Activated naive CD8-positive, alpha-beta T cell treated with anti-CD3 and anti-CD28 coated beads, Interleukin-2, amount 50 U/mL, for 16 hours (primary cell): ENCODE data around the gene PICK1.

Experiments used
- DNase-seq: peaks from one replicate; pipeline ENCODE4 v3.0.0-alpha.2; 2020; ENCODE audit warnings: low read depth, low spot score

The PICK1 gene

DNA sequence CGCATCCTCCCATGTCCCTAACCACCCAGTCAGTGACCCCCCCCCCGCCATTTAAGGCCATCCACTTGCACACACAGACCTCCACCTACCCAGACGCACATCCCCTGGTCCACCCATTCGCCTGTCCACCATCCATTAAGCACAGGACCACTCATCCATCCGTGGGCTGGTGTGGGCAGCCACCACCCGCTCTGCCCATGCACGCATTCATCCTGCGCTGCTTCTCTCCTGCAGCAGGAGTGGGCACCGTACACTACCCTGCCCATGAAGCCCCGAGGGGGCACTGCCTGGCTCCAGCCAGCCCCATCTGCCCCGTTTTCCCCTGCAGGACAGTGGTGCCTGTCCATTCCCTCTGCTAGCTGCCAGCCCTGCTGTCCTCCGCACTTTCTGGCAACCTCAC is 30.7 kb downstream of the PICK1 start:
- no peak for DNase-seq

DNA sequence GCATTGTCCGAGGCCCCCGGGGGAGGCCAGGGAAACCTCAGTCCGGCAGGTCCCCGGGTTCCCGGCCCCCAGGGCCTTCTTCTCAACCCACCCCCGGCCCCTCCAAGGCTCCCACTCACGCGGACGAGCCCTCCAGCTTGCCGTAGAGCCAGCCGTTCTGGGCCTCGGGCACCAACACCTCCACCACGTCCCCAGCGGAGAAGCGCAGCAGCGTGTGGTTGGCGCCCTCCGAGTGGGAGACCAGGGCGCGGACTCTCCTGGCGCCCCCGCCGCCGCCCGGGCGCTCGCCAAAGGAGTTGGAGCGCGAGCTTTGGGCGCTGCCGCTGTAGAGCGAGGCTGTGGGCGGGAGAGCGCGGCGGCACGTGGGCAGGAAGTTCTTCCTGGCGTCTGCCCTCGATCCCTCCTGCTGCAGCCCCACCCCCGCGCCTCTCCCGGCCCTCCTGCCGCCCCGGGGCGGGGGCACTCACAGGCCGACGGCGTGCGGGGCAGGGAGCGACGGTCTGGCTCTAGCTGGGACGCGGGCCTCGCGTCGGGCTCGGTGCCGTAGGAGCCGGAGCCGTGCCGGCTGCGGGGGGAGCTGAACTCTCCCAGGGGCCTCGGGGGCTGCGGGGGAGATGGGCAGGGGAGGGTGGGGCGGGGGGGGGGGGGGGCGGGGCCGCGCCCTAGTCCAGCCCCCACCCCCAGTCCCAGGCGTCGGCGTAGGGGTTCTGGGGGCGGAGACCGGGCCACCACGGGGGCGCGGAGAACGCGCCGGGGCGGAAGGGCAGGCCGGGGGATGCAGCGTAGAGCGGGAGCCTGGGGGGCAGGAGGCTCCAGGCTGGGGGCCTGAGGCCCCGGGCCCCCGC is 31.6 kb downstream of the PICK1 start:
- no peak for DNase-seq

DNA sequence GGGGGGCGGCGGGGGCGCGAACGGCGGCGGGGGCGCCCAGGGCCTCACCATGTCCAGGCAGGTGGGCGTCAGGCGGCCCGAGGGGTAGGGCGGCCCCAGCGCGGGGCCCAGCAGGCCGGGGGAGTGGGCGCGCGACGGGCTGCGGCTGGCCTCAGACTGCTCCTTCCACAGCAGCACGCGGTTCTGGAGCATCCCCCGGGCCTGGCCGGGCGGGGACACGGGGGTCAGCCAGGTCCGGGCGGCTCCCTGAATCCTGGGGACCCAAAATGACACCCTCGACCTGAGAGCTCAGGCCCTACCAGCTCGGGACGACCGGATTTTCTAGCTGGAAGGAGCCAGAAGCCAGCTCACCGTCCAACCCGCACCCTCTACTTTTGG is 32.3 kb downstream of the PICK1 start:
- no peak for DNase-seq

DNA sequence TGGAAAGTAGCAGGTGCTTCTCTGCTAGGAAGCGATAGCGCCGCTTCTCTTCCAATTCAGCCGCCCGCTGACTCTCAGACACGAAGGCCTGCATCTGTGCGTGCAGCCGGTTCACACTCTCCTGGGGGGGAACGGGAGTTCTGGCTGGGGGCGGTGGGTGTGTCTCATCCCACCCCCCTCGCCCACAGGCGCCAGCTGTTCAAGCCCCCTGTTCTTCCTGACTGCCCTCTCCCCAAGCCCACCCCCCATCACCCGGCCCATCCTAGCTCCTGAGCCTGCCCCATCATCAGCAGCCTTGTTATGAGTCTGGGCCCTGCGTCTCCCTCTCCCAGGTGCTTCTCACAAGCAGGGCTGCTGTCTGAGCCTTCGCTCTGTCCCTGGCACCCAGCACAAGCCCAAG is 39.9 kb downstream of the PICK1 start:
- DNase-seq: no peak

DNA sequence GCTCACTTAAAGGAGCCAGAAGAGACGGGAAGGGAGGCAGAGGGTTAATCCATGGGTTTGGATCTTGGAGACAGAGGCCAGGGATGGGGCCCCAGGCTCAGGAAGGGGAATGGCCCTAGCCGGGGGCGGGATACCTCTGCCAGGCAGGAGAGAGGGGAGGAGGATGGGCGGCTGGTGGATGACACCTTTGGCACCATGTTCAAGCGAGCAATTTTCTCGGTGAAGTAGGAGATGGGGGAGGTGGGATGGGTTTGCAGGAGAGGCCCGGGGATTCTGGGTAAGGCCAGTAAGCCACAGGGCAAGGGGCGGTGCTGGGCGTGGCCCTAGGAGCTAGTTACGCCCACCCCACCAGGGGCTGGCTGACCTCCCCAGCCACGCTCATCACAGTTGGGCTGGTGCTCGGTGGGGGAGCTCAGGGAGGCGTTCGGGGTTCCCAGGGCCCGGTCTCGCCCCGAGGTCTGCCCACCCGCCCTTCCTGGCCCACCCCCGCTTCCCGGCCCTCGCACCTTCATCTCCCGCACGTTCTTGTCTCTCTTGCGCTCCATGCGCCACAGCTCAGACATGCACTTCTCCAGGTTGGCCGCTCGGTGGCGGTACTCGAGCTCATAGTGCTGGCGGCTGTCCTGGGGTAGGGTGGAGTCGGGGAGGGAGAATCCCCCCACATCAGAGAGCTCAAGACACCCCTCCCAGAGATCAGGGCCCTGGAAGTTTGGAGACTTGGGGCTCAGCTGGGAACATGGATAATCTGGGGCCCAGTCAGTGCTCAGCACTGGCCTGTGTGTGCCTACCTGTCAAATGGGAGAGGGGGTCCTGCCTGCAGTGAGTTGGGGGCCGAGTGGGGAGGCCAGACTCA is 40.6 kb downstream of the PICK1 start:
- DNase-seq: no peak

DNA sequence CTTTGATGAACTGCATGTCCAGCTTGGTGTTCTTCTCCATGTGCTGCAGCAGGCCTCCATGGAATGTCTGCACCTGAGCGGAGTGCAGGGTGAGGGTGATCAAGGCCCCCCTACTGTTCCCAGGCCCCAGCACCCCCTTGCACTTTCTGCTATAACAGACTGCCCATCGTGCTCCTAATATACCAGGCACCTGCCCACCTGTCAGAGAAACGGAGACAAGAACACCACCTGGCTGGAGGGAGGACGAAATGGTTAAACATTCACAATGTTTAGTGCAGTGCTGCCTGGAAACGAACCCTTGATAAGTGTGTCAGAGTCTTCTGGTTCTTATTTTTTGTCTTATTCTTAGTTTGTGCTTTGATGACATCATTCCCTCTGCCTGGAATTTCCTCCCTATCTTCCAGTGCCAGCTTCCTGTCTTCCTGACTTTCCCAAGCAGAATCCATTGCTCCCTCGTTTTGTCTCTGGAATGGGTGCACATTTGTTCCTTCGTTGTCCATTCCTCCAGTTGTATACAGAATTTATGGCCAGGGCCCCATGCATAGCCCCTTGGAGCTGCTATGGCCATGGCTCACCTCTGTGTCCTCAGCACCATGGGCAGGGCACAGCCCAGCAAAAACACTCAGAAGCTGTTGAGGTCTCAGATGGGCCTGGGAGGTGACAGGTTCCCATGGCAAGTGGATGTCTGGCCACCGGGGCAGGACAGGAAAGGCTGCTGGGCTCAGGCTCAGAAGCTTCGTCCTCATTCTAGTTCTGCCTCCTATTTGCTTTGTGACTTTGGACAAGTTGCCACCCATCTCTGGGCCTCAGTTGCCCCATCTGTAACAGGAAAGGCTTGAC is 41.4 kb downstream of the PICK1 start:
- no peak for DNase-seq

DNA sequence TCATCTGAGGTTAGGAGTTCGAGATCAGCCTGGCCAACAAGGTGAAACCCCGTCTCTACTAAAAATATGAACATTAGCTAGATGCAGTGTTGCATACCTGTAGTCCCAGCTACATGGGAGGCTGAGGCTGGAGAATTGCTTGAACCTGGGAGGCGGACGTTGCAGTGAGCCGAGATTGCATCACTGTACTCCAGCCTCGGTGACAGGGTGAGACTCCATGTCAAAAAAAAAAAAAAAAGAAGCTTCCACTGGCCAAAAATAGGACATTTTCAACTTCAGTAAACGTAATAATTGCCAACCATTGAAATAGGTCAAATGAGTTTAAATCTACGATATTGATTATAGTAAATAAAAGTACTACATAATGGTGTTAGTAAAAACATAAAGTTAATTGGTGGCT is 46.4 kb downstream of the PICK1 start:
- DNase-seq: no peak

DNA sequence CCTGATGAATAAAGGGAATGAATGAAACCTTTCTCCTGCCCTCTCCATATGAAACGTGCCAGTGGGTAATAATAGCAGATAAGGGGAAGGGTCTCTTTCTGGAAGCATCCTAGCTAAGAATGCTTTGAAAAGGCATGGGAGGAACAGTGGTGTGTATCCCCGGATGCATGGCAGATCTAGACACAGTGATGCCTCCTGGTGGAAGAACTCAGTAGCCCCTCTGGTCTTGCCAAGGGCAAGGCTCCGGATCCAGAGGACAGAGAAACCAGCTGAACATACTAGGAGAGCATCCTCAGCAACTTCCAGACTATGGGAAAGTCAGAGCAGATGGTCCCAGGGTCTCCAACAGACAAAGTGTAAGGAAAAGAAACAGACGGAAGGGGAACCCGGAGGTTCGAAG is 46.9 kb downstream of the PICK1 start:
- DNase-seq: no peak

DNA sequence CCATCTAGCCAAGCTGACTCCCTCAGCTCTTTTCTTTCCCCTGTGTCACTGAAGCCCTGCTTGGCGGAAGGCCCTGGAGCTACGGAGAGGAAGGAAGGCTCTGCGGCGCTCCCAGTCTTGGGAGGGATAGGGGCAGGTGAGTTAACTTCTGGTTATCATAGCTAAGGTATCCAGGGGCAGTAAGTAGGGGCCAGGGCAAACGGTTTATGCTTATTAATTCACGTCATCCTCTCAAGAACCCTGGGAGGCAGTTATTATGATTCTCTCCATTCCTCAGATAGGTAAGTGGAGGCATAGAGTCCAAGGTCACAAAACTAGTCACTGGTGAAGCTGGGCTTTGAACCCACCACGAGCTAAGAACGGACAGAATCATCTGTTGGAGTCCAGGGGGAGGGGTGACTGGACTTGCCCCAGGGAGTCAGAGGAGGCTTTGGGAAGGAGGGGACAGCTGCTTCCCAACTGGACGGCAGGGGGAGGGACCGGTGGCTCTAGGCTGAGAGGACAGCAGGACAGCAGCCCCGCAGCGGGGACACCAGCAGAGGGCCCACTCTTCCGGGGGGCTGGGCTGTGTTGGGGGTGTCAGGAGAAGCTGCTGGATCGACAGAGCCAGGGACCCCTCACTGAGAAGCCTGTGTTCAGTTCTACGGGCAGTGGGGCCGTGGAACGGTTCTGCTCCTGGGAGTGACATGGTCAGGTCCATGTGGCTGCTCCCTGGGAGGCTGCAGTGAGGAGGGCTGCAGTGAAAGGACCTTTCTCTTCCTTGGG is 49.8 kb downstream of the PICK1 start:
- DNase-seq: no peak

DNA sequence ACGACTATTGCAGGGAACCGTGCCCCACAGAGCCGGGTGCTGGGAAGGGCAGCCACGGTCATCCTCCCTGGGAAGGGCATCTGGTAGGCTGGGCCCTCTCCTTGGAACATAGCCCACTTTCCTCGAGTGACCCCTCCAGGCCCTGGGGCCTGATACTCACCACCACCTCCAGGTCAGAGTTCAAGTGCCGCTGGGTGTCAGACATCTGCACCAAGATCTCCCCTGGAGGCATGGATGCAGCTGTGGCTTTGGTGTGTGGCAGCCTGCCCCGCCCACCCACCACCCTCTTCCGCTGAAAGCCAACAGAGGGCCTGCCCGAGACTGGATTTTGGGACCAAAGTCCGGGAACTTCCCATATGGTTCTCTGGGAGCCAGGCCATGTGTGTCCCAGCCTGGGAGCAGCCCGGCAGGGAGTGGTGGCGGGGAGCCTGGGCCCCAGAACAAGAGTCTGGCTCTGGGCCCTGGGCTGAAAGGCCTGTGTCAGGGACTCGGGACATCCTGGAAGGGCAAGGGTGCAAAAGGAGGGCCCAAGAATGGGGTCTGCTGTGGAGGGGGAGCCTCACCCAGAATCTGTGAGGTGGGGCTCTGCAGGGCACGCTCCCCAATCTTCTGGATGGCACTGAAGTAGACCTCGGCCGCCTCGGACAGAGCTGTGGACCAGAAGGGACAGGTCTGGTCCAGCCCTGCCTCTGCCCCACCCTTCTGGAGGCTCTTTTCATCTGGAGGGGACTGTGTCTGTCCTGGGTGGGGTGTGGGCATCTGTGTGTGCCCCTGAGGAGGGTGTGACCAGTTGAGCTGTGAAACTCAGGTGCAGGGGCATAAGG is 50.7 kb downstream of the PICK1 start:
- no peak for DNase-seq

DNA sequence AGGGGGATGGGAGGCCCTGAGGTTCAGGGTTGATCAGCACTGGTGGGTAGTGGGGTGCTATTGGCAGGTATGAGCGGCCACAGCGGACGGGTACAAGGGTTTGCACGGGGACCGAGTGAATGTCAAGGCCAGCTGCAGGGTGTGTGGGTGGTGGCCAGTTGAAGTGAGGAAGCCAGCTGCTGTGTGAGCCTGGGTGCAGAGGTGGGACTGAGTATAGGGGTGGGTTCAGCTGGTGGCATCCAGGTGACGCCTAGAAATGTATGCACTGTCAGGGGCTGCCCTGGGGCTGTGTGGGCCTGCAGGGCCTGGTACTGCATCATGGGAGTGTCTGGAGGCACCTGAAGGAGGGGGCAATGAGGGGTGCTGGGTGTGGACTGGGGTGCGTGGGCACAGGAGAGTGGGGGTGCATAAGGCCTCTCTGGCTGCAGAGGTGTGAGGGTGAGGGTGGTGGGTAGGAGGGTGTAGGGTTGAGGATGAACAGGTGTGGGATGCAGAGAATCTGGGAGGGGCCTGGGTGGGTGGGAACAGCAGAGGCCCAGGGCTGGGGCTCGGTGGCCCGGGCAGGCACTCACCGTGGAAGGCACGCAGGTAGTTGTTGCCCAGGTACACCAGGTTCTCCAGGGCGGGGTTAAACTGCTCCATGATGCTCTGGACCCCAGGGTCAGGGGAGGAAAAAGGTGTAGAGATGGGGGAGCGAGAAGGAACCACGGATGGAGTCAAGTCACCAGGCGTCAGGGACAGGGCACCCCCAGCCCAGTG is 51.5 kb downstream of the PICK1 start:
- no peak for DNase-seq

DNA sequence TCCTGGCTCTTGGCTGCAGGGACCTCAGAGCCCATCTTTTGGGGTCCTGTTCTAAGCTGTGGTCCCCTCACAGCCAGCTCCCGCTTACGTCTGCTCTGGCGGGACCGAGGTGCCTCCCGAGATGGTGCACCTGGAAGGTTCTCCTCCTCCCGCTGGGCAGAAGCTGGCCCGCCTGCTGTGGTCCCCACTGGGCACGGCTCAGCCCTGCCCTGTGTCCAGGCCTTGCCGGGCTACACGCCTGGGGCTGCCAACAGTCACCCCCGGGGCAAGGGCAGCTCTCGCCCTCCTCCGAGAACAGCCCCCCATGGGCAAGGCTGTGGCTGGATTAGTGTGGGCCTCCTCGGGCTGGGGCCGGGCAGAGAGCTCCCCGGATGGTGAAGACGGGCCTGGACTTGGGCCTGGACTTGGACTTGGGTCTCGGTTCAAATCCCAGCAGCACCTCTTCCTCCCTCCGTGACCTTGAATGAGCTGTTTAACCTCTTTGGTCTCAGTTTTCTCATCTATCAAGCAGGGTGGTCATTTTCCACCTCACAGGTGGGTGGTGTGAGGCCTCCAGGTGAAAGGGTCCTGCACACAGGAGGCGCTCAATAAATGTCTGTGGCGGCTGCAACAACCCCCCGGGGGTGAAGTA is 52.3 kb downstream of the PICK1 start:
- DNase-seq: no peak

DNA sequence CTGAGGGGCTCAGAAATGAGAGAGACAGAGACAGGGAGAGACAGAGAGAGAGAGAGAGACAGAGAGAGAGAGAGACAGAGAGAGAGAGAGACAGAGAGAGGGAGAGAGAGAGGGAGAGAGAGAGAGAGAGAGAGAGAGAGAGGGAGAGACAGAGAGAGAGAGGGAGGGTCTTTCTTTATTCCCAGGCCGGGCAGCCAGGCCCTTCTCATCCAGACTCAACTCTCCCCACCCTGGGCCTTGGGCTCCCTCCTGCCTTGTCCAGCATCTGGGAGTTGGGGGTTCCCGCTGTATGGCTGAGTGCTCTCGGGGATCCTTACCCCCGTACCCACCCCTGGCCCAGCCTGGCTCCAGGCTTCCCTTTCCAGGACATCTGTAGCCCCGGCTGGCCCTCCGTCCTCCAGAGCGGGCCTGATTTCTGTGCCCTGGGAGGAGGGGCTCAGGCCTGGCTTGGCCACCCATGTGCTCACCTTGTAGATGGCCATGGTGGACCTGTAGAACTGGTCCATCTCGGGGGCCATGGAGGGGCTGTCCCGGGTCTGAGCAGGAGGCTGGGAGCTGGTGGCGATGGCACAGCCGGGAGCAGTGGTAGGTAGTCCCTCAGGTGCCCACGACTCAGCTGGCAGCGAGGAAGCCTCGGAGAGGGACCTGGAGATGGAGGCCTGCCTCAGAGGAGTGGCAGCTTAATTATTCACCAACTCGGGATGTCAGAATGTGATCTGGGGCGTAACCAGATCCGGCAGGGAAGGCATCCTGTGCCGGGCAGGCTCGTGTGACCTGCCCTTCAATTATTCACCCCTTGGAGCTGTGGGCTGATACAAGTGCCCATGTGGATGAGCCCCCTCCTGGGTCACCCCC is 53.0 kb downstream of the PICK1 start, which contains the start of gene BAIAP2L2:
Gene BAIAP2L2 (minus strand): TSS at position 677 of the 855 bp plus-strand sequence. CDS start 159 bp downstream, at position 518.
- no peak for DNase-seq

DNA sequence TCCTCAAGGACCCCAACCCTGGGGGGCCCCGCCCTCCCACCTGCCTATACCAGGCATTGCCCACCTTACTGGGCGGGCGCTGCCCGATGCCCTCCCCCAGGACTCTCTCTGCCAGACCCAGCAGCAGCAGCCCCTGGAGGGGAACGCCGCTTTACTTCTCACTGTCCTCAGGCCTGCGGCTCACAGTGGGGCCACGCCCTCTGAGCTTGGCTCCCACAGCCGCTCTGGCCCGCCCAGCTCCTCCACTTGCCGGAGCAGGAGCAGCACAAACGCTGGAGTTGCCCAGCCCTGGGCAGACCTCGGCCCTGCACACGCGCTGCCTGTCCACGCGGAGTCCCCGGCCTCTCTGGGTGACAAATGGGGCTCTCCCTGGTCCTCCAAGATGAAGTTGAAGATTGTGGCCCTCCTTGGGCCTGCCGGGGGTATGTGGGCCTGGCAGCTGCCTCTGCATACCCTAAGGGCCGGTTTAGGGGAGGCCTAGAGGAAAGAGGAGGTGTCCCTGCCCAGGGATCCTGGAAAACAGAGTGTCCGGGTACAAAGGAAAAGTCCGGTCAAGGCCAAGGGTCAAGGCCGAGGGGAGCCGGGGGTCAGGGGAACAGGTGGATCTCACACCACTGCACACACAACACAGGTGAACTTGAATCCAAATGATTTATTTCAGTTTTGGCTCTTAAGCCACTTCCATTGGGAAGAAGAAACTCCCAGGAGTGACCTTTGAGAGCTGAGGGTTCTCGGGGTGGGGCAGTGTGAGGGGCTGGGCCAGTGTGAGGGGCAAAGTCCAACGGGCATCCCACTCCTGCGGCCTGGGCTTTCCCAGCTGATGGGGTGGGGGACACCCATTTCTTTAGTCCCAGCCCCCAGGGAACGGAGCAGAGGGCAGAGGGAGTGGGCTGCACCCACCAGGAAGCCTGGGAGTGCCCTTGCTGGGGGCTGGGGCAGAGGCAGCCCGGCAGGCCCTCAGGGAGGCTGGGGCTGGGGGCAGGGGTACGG is 54.0 kb downstream of the PICK1 start:
- DNase-seq: no peak

DNA sequence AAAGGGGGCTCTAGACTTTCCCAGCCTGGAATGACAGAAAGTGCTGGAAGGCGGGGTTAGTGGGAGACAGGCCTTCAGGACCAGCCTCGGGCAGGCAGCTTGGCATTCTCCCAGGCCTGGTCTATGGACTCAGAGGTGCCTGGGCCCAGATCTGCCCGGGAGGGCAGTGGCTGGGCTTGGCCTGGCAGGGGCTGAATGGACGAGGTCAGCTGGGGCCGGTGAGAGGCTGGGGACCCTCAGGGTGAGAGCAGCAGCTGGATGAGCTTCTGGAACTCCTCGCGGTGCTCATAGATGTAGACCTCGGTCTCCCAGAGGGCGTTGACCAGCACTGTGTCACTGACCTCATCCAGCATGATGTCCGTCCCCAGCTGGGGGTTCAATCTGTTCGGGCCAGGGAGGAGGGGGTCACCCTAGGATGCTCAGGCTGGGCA is 54.7 kb downstream of the PICK1 start:
- DNase-seq: no peak

DNA sequence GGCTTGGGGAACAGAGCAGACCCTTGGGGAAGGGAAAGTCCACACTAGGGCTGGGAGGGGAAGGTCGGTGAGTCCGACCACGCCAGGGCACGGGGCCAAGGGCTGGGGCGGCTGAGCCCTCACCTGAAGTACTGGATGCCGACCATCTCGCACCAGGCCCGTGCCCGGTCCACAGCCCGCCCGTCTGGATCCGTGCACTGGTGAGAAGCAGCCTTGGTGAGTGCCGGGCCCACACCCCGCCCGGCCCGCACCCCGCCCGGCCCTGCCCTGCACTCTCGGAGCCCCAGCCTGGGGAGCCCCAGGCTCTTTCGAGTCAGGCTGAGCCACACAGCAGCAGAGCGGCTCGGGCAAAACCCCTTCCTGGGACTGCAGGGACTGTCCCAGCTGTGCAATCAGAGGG is 55.2 kb downstream of the PICK1 start:
- DNase-seq: no peak
